Nephron (organoid): Measurements from ENCODE around the gene HLA-DMB.

Source experiments
- H3K27ac Mint-ChIP-seq, 3 experiments: 2 replicates each; pipeline ENCODE4 v1.8.0; 2020; ENCODE audit warnings: mixed read lengths in 3 of 3, mild to moderate bottlenecking in 2 of 3, moderate library complexity in 1 of 3
- H3K27me3 Mint-ChIP-seq: 2 replicates; pipeline ENCODE4 v1.8.0; 2021; ENCODE audit warnings: low read depth, mild to moderate bottlenecking, moderate library complexity, mixed read lengths
- H3K36me3 Mint-ChIP-seq: 2 replicates; pipeline ENCODE4 v1.8.0; 2020; ENCODE audit warnings: low read depth, mixed read lengths
- H3K4me1 Mint-ChIP-seq: 2 replicates; pipeline ENCODE4 v1.8.0; 2020; ENCODE audit warnings: mixed read lengths
- H3K4me3 Mint-ChIP-seq, 3 experiments: 2 replicates each; pipeline ENCODE4 v1.8.0; 2020; ENCODE audit warnings: mild to moderate bottlenecking in 3 of 3, mixed read lengths in 3 of 3, moderate library complexity in 2 of 3
- H3K9me3 Mint-ChIP-seq: 2 replicates; pipeline ENCODE4 v1.8.0; 2020; ENCODE audit warnings: mixed read lengths
- CTCF ChIP-seq, 3 experiments: fragments of 200-600 bp; sonication (generic); IDR thresholded peaks; one replicate each; pipeline ENCODE4 v1.5.0; 2021; ENCODE audit warnings: antibody characterized with exemption in 3 of 3; ENCODE audit not compliant: unreplicated experiment in 3 of 3

The HLA-DMB gene

DNA sequence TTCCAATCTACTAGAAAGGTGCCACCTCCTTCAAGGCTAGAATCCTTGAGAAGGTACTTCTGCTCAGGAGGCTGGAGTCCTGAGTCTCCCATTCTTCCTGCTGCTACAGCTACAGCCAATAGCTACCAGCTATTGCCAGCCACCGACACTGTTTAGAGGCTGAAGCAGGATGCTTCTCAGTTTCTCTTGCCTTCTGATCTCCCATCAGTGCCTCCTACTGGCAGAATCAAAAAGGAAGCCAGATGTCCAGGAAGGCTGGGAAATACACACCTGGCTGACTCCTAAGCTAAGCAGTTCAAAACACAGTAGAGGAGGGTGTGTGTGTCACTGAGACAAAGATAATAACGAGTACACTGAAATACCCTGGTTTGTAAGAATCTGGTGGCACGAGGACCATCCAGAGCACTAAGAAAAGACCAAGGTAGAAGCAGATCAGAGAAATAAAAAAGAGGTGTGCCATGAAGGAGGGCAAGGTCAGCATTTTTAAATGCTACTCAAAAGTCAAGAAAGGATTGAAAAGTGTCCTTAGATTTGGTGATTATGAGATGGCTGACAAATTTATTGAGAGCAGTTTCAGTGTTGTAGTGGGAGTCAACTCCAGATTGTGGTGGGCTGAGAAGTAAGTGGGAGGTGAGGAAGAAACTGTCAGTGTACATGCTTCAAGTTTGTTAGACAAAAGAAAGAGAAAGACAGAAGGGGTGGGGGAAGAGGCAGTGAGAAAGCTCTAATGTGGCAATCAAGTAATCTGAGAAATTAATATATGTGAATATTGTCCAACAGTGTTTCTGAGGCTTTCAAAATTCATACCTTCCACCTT, 14.4 kb upstream of the HLA-DMB start:
- no peak overlapping the region for H3K4me3 Mint-ChIP-seq
- peaks cover 8% of the 10 kb centered on the region for H3K4me1 Mint-ChIP-seq
- no peaks in the 10 kb centered on the region for H3K9me3 Mint-ChIP-seq
- H3K27me3 Mint-ChIP-seq, result no peaks in the 10 kb centered on the region
- peak in 1 of 3 experiments; percentile 46 for TF ChIP-seq CTCF (IDR thresholded peaks at IDR 0.05; ENCODE audit: unreplicated experiment in 3 of 3)
- no peak overlapping the region for H3K27ac Mint-ChIP-seq
- H3K36me3 Mint-ChIP-seq, result no peaks in the 10 kb centered on the region

DNA sequence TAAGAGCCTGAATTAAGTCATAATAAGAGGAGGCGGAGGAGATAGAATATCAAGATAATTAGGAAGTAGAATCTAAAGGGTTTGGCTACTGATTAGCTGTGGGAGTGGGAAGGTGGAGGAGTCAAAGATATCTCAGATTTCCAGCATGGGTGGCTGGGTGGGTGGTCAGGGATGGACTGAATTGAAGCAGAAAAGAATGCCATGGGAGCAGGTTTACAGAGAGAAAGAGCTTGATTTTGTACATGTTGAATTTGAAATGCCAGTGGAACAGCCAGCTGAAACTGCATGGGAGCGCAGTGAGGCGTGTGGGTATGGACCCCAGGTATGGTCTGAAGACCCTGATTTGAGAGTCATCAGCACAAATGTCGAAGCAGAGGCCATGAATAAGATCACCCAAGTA, 13.4 kb upstream of the HLA-DMB start:
- Mint-ChIP-seq H3K27ac (peak overlapping the region; percentile 39 to 76 (median 67)), H3K4me1 (peaks cover 8% of the 10 kb centered on the region), H3K36me3 (no peaks in the 10 kb centered on the region), H3K9me3 (no peaks in the 10 kb centered on the region), H3K4me3 (no peak overlapping the region), H3K27me3 (no peaks in the 10 kb centered on the region)
- TF ChIP-seq CTCF (IDR thresholded peaks at IDR 0.05; ENCODE audit: unreplicated experiment in 3 of 3), result no peak

- TF ChIP-seq CTCF (IDR thresholded peaks at IDR 0.05; ENCODE audit: unreplicated experiment in 3 of 3), result no peak
- Mint-ChIP-seq H3K27ac (no peak overlapping the region), H3K36me3 (no peaks in the 10 kb centered on the region), H3K9me3 (no peaks in the 10 kb centered on the region), H3K4me3 (no peak overlapping the region), H3K27me3 (no peaks in the 10 kb centered on the region), H3K4me1 (peaks cover 8% of the 10 kb centered on the region)
Observed at GRCh38 chr6:32953775-32954174, 12.9 kb upstream of the HLA-DMB start.

DNA sequence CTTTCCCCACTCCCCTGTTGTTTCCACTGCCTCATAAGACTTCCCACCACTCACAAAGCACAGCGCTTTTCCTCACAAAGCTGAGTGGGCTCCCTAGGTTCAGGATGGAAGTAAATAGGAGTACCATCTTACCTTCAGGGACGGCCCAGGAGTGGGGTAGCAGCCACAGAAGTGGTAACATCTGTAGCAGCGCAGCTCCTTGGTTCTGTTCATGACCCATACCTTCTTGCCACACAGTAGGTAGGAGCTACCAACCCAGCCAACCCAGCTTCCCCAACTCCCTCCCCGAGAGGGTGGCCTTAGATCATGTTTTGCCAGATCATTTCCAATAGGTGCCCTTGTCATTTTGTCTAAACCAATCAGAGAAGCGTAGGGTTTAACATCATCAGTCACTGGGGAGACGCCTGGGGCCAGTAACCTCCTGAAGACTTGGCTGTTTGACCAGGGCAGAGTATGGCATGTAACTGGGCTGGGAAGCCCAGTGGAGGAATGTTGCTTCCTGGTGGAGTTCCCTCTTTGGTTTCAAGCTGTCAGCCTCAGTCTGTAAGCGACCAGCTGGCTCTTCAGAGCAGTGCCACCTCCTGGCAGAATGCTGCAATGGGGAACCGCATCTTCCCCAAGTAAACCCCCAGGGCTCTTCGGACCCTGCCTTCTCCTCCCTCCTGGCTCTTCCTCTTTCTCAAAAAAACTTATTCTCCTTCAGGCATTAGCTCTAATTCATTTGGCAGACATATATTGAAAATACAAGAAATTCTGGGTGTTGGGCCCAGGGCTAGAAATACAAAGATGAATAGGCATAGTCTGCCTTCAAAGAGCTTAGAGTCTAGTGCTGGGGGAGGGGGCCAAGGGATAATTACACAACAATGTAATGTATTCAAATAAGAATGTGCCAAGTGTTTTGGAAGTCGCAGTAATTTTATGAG, 12.2 kb upstream of the HLA-DMB start, which contains the start of gene HLA-DMA:
TSS of gene HLA-DMA (minus strand) at position 281 of the 923 bp plus-strand sequence. CDS start at position 220, 61 bp downstream.
- no peak within 1 kb of the TSS for H3K4me3 Mint-ChIP-seq
- H3K9me3 Mint-ChIP-seq, result no peaks in the 10 kb centered on the region
- H3K27me3 Mint-ChIP-seq, result no peaks in the 10 kb centered on the region
- H3K36me3 Mint-ChIP-seq, result no peaks in the 10 kb centered on the region
- peaks cover 13% of the 10 kb centered on the region for H3K4me1 Mint-ChIP-seq
- peak; percentile 49 to 60 (median 53) for TF ChIP-seq CTCF (IDR thresholded peaks at IDR 0.05; ENCODE audit: unreplicated experiment in 3 of 3)
- peak within 1 kb of the TSS in 1 of 3 experiments; percentile 20 for H3K27ac Mint-ChIP-seq

DNA sequence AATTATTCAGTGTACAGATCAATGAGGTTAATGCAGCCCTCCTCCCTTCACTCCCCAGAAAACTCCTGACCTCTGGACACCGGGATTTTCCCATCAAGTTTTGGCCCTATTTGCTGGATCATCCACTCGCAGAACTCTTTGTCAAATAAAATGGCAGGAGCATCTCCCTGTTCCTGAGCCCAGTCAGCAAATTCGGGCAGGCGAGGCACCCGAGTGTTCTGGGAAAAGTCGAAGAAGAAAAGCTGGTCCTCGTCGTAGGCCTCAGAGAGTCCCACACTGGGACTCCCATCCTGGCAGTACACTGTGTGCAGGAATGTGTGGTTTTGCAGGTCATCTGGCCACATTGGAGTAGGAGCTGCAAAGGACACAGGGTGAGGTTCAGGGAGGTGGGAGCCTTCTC, 9.6 kb upstream of the HLA-DMB start:
- no peak overlapping the region for H3K27ac Mint-ChIP-seq
- H3K27me3 Mint-ChIP-seq, result no peaks in the 10 kb centered on the region
- no peaks in the 10 kb centered on the region for H3K36me3 Mint-ChIP-seq
- no peak overlapping the region for H3K4me3 Mint-ChIP-seq
- TF ChIP-seq CTCF (IDR thresholded peaks at IDR 0.05; ENCODE audit: unreplicated experiment in 3 of 3), result no peak
- H3K9me3 Mint-ChIP-seq, result no peaks in the 10 kb centered on the region
- H3K4me1 Mint-ChIP-seq, result peaks cover 19% of the 10 kb centered on the region
